HG03571 (cell line): ENCODE results near the gene HACD2.
"Not testable (repeated sequence)": the region's sequence is repeated elsewhere in the genome, so short reads cannot be mapped to it uniquely, and the experiment has no call there.

Experiments used
- ATAC-seq: cut with Tn5 transposase; IDR thresholded peaks from one replicate; pipeline ENCODE4 v1.9.1; 2021; ENCODE audit not compliant: unreplicated experiment

The HACD2 gene

DNA sequence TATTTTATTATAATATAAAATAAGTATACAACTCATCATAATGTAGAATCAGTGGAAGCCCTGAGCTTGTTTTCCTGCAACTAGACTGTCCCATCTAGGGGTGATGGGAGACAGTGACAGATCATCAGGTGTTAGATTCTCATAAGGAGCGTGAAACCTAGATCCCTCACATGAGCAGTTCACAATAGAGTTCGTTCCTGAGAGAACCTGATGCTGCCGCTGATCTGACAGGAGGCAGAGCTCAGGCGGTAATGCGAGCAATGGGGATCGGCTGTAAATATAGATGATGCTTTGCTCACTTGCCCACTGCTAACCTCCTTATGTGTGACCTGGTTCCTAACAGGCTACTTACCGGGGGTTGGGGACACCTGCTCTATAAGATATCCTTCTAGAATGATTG is 26.8 kb upstream of the HACD2 start:
- ATAC-seq: not testable (repeated sequence)

DNA sequence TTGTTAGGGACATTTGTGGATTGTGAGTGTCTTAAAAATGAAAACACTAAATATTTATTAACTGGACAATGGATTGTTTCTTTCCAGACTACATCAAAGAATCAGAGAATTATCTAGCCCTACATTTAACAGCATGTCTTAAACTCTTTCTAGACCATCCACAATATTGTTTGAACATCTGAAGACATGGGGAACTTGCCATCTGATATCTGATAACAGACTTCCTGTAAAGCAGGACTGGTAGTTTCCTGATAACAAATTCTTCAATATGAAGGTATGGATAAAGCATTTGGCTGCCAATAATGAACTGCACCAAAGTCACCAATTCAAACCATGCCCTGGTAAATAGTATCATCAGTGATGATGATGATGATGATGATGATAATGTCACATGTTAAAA is 26.2 kb upstream of the HACD2 start:
- no peak for ATAC-seq

DNA sequence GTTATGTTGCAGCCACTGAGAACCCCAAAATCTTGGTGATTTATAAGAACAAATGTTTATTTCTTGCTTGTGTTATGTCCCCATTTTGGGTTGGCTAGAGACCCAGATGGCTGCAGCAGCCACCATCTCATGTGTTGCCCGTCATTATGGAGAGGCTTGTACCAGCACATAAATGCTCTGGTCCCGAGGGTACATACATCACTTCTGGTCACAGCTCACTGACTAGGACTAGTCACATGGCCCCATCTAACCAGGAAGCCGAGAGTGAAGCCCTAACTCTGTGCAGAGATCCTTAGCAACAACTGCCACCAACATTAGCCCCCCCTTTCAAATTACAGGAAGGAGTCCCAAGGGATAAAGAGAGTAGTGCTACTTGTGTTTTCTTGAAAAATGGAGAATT is 25.5 kb upstream of the HACD2 start:
- ATAC-seq: peak; percentile 87

DNA sequence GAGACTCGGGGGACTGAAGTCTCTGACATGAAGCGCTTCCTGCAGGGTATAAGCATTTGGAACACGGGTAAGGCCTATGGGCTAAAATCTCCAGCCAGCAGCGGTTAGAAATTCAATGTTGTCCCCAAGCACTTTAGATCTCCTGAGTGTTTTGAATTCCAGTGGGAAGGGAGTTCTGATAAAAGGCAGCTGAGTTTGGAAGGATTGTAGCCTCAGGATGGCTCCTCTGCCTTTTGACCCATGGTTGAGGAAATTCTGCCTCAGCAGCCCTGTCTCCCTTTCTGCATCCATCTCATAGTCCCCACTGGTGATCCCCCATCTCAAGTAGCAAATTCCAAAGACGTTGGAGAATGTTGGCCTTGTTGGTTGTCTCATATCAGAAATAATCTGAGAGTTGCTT is 24.2 kb upstream of the HACD2 start:
- no peak for ATAC-seq

DNA sequence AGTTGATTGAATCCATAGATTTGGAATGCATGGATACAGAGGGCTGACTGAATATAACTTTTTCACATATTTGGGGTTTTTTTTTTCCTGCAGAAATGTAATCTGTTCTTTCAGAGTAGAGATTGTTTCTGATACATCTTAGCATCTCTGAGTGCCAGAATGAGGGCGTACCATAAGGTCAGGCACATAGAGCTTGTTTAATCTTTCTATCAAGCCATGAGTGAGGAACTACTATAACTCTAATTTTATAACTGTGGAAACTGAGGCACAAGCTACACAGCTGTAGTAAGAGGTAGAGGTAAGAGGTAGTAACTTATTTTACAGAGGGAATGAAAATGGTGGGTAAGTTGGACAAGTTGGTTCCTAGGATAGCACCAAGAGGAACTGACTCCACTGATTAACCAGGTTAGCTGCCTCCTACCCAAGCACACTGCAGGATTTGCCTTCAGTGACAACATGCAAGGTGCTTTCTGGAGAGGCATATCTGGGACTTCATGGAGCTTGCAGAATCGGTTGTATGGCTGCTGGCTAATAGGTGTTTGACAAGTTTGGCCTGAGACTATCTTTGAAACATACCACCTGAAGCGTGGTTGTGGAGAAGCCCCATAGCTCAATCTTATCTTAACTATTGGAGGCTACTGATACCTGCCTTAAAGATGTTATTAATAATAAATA is 23.5 kb upstream of the HACD2 start:
- no peak for ATAC-seq

DNA sequence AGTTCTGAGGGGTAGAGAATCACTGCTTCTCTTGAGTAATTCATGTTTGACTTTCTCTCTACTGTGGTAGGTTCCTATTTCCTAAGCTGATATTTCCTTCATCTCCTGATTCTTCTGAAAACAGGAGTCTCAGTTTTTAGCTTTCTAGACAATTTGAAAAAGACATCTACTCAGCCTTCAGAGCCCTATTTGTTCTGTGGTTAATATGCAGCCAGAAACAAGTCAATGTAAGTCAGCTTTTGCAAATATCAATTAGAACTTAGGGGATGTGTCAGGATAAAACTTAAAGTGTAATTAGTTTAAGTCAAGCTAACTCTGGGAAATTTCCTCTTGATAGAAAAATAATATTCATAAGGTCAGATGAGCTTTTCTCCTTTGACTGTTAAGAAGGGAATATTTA is 21.7 kb upstream of the HACD2 start:
- ATAC-seq: no peak

DNA sequence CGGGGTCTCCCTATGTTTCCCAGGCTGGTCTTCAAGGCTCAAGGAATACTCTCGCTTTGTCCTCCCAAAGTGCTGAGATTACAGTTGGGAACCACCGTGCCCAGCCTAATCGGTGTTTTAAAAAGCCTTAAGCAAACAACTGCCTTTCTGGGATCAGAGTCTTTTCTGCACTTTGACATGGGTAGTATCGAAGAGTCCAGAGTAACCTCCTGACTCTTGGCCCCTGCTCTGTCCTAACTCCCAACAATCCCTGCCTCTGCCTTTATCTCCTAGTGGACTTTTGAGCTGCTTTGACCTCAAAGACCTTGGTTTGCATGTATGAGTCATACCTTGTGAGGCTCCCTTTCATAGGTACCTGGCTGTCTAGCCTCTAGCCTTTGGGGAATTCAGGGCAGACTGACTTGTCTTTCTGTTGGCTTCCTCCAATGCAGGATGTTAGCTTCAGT is 21.0 kb upstream of the HACD2 start:
- ATAC-seq: peak; percentile 46

DNA sequence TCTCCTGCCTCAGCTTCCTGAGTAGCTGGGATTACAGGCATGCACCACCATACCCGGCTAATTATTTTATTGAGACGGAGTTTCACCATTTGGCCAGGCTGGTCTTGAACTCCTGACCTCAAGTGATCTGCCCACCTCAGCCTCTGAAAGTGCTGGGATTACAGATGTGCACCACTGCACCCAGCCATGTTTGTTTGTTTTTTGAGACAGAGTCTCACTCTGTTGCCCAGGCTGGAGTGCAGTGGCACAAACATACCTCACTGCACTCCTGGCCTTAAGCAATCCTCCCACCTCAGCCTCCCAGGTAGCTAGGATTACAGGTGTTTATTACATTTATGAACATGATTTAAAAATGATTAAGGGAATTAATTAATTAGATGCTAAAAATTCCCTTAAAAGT is 18.3 kb upstream of the HACD2 start:
- not testable (repeated sequence) for ATAC-seq

DNA sequence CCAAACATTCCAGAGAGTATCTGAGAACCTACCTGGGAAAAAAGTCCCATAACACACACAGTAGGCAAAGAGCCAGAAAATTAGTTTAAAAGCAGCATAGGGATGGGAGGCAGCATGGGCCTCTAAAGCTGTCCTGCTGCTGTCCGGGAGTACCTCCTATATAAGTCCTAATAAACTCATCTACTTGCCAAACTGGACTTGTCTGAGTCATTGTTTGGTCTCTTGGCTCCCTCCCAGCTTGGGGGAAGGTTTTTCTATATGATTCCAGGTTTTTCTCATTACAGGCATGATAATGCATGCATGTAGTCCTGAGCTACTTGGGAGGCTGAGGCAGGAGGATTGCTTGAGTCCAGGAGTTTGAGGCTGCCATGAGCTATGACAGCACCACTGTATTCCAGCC is 17.5 kb upstream of the HACD2 start:
- ATAC-seq: no peak

DNA sequence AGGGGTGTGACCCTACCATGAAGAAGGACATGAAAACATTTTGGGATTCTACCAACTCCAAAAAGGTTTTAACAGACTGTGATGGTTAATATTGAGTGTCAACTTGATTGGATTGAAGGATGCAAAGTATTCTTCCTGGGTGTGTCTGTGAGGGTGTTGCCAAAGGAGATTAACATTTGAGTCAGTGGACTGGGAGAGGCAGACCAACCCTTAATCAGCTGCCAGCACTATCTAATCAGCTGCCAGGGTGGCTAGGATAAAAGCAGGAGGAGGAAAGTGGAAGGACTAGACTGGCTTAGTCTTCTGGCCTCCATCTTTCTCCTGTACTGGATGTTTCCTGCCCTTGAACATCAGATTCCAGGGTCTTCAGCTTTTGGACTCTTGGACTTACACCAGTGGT is 16.0 kb upstream of the HACD2 start:
- ATAC-seq: not testable (repeated sequence)

DNA sequence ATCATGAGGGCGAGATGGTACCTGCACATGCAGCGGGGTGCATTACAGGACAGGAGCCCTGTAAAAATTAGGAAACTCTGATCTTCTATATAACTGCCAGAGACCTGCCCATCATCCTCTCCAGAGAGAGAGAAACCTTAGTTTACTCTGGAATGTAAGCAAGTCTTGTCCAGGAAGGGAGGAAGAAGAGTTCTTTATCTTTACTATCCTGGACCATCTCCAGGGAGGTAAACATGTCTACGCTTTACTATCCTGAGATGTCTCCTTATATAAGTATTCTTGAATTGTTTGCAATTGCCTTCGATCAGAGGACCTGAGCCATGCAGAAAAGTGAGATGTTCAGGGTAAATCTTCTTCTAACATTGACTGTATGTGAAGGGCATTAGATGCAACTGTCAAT is 12.7 kb upstream of the HACD2 start:
- ATAC-seq: no peak

DNA sequence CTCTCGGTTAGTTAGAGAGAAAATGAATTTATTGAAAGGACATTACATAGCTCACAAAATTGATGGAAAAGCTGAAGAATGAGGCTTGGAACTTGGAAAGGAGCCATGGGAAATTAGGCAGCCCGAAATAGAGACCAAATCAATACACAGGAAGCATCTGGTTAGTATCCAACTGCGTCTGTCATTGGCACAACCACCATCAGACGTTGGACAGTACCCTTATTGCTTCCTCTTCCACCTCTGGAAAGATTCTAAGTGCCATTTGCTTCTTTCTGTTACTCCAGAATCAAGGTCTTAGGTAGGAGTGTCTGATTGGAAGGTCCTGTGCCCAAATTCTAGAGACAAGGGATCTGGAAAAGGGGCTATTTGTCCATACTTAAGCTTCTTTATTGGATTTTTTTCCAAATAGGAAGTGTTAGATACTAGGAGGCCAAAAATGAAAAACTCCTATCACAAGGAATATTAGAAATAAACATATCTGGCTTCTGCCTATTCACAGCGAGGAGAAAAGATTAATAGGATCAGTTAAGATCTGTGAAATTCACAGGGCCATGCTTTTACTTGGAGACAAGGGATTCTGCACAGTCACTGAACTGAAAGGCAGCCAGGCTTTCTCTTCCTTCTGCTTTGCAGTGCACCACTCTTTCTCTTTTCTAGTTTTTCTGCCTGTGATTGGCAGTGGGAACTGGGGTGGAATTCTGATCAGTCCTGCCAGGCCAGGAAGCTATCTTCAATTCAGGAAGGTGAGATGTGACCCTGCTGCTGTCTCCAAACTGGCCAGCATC is 10.7 kb upstream of the HACD2 start:
- ATAC-seq: no peak

DNA sequence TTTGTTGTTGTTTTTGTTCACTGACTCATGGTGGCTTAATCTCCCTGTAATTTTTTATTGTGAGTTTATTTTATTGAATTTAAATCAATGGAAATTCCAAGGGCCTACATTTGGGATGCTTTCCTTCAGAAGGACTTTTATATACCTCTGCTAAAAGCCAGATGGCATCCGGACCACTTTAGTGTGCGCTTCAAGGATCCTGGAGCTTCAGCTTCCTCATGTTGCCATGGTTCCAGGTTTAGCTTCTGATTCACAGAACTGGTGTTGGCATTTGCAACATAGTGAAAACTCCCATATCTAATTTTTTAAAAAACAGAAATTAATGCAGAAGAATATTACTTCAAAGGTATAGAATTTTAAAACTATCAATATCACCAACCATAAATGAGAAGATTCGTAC is 8.5 kb upstream of the HACD2 start:
- ATAC-seq: no peak

DNA sequence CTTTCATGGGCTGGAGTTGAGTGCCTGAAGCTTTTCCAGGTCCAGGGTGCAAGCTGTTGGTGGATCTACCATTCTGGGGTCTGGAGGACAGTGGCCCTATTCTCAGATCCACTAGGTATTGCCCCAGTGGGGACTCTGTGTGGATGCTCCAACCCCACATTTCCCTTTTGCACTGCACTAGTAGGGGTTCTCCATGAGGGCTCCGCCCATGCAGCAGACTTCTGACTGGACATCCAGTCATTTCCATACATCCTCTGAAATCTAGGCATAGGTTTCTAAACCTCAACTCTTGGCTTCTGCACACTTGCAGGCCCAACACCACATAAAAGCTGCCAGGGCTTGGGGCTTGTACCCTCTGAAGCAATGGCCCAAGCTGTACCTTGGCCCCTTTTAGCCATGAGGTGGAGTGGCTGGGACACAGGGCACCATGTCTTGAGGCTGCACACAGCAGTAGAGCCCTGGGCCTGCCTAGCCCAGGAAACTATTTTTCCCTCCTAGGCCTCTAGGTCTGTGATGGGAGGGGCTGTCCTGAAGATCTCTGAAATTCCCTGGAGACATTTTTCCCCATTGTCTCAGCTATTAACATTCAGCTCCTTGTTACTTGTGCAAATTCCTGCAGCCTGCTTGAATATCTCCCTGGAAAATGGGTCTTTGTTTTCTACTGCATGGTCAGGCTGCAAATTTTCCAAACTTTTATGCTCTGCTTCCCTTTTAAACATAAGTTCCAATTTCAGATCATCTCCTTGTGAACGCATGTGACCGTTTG is 6.0 kb upstream of the HACD2 start:
- ATAC-seq: no peak

DNA sequence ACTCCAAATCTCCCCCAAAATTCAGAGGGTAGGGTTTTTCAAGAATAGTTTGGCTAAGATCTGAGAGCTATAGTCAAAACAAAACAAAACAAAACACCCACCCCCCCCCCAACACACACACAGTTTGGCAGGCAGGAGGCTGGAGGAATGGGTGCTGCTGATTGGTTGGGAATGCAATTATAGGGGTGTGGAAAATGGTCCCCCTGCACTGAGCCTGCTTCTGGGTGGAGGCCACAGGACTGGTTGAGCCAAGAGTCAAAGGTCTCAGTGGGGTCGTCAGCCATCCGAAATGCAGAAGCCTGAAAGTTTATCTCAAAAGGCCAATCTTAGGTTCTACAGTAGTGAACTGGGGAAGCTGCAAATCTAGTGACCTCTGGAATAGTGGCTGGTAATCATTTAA is 2.5 kb upstream of the HACD2 start:
- ATAC-seq: no peak

DNA sequence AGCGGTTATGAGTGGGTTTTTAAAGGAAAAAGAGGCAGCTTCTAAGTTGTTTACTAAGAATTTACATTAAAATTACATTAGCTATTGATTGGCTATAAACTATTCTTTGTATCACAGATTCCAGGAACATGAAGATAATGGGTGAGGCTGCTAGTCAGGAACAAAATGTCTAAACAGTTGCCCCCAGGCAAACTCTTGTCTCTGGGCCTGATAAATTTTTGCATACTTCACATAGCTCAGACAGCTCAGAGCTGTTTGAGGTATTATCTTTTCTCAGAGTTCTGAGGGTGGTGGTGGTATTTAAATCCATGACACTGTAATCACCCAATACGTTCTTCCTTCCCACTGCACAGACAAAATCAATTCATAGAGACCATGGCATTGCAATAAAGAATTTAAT is 2.1 kb upstream of the HACD2 start:
- no peak for ATAC-seq

DNA sequence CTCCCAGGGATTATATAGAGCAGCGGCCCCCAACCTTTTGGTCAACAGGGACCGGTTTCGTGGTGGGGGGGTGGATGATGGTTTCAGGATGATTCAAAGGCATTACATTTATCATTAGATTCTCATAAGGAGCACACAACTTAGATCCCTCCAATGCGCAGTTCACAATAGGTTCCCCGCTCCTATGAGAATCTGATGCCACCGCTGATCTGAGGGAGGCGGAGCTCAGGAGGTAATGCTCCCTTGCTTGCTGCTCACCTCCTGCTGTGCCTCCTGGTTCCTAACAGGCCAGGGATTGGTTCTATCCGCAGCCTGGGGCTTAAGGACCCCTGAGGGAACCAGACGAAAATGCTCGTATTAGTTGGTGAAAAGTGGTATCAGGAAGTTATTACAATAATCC is 1.3 kb upstream of the HACD2 start:
- no peak for ATAC-seq

DNA sequence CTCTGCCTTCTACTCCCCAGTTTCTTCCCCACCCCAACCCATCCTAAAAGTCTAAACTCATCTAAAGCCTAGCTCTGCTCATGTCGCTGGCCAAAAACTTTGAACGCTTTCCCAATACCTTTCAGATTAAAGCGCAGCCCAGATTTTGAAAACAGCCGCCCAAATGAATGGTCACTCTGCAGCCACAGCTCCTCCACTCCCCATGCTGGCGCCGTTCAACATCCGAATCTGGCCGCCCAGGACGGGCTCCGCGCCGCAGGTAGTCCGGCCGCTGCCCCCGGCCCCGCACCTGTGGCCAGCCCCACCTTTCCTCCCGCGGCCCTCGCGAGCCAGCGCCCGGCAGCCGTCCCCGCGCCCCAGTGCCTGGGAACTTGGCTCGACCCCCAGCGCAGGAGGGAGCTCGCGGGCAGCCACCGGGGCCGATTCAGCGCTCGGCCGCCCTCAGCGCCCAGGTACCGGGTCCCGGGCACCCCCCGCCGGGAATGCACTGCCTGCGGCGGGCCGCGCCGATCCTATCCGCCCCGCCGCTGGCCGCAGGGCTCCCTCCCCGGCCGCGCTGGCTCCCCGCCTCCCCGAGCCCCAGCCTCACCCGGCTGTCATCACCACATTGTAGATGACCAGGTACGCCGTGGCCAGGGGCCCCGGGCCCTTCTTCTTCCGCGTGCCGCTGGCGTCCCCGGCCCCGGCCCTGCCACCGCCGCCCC is 417 bp downstream of the HACD2 start:
- ATAC-seq: peak; percentile 25

DNA sequence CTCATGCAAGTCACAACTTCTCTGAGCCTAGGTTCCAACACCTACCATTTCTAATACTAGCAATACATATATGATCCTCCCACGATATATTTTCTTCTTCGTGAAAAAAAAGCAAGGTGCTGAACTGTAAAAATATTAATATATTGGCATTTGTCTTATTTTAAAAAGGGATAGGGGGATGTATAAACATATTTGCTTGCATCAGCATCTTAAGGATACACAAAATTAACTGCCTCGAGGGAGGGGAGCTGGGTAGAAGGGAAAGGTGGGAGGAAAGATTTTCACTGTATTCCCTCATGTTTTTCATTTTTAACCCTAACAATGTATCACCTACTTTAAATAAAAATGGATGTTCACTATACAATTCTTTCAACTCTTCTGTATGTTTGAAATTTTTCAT is 1.3 kb downstream of the HACD2 start:
- ATAC-seq: no peak

DNA sequence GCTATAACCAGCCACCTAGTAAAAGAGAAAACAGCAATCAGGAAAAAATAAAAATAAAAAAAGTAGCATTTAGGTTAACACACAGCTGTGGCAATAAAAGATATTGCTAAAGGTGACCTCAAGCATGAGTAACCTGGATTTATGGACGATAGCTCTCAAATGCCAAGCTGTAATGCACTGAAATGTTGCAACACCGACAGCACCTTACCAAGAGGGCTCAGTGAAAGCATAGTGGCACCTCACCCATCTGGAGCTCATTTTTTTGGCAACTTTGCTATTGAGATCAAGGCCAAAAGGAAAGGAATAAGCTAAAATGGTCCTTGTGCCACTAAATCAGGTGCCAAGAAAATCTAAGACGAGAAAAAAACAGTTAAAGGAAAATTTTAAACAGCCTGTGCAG is 2.5 kb downstream of the HACD2 start:
- ATAC-seq: no peak

DNA sequence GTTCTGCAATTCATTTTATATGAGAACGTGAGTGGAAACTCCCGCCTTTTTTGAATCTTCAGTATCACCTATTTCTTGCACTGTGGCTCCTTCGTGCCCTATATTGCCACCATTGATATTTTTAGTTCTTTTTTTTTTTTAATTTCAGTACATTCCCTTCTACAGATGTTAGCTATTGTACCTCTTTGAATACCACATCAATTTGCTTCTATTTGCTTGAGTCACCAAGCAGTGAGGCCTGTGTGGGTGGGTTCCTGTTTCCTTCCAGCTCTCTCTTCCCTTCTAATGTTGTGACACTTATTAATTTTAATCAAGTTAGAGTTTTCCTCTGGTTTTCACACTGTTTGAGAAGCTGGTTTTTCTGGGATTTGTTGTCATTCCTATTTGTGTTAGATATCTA is 8.7 kb downstream of the HACD2 start:
- ATAC-seq: no peak
